Kasumi-1 (cell line): Measurements from ENCODE around the gene BCKDK.
"Not testable (repeated sequence)": the region's sequence is repeated elsewhere in the genome, so short reads cannot be mapped to it uniquely, and the experiment has no call there.

Experiments
- DNase-seq, 2 experiments: peaks; one replicate each; lab custom pipeline; 2025; lab: John Stamatoyannopoulos, UW

BCKDK gene

DNA sequence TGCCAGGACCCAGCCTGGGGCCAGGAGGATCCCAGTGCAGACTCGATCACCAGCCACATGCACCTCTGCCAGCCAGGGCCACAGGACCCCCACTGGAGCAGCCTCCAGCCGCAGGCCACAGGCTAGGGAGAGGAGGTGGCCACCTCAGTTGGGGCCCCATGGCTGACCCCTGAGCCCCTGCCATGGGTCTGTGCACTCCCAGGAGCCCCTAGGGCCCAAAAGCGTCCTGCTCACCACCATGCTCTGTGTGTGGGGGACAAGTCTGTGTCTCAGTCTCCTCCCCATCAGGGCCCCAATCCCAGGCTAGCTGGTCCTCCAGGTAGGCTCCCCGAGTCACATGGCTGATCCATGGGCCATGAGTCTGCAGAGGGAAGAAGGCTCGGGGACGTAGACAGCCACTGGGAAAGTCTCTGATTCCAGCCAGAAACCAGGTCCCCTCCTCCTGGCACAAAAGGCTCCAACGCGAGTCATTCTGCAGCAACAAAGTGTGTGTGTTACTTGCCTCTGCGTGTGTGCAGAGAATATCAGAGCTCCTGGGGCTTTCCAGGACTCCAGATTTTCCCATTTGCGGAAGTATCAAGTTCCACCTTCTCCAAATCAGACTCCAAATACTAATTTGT, 33.4 kb downstream of the BCKDK start:
- no peak for DNase-seq

DNA sequence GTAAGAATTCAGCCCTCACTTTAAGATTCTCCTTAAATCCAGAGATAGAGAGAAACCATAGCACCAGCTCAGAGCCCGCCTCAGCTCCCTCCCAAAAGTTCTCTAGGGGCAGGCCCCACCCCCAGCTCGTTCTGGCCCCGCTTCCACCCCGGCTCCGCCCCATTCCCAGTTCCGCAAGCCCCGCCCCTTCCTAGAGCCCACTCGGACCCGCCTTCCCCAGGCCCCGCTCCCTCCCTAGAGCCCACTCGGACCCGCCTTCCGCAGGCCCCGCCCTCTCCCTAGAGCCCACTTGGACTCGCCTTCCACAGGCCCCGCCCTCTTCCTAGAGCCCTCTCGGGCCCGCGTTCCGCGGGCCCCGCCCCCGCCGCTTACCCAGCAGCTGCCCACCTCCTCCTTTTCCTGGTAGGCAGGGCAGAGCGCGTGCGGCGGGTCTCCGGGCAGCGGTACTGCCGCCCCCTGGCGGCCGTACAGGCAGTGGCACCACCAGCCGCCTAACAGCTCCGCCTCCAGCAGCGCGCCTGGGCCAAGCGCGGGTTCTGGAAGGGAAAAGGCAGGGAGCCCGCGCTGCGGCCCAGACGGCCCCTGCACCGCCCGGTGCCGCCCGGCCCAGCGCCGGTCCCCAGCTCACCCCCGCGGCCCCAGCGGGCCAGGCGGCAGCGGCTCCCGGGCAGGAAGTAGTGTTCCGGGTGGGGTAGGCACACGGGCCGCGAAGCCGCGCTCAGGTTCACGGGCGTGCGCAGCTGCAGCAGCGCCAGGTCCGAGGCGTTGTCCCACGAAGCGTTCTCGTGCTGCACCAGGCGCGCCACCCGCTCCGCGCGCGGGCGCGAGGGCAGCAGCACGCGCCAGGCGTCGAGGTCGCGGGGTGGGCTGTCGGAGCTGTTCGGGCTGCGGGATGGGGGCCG, 34.2 kb downstream of the BCKDK start:
- peak; percentile 86 to 87 for DNase-seq

DNA sequence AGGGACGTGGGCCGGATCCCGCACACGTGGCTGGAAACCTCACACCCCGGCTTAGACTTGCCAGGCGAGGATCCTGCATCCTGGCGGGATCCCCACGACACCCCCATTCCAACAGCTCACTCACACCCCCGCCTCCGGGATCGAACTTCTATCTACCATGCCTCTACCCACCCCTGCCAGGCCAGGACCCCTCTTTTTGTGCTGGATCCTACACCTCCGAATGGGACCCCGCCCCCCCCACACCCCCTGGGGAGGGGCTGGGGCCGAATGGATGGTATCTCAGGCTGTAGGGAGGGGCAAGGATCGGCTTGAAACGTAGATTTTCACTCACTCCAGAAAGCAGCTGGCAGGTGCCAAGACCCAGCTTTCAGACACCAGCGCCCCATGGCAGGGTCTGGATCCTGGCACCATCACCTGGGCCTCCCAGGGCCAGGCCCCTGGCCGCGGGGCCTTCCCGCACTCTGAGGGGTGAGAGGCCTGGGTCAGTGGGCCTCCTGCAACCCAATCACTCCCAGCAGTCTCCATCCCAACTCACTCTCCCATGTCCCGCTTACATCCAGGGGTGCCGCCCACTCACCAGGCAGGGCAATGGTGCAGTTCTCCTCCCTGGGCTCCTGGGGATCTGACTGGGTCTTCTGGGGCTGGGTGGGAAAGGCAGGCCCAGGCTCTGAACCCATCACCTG, 35.0 kb downstream of the BCKDK start:
- DNase-seq, result no peak

- DNase-seq, result no peak
Observed at GRCh38 chr16:31143694-31144148, 35.5 kb downstream of the BCKDK start.

GRCh38 chr16:31144418-31144817, 36.2 kb downstream of the BCKDK start:
- not testable (repeated sequence) for DNase-seq

DNA sequence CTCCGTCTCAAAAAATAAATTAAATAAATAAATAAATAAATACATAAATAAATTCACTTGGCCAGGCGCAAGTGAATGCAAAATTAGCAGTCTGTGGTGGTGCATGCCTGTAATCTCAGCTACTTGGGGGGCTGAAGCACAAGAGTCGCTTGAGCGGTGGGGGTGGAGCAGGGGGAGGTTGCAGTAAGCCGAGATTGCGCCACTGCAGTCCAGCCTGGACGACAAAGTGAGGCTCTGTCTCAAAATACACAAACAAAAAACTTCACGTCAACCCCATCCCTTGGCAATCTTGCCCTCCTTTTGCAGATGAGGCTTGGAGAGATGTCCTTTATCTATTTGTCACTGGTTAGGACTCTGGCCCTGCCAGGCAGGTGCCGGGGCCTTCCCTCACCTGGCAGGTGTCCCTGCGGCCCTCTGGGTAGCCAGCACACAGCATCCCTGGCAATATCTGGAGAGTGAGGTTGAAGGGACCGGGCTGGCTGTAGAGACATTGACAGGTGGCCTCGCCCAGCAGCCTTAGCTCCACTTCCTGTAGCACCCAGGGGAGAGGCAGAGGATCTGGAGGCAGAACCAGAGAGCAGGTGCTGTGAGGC, 37.3 kb downstream of the BCKDK start:
- no peak for DNase-seq

DNA sequence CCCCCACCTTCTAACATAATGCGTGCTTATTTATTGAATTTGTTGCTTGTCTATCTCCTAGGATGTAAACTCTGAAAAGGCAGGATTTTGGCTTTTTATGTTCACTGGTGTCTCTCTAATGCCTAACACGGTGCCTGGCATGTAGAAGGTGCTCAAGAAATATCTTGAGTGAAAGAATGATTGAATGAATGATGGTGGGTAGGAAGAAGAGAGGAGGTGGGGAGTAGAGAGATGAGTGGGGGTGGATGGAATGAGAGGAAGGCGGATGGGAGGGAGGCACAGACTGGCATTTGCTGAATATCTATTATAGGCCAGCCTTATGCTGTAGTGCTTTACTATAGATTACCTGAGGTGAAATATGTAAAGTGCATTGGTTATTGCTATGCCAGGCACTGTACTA, 39.4 kb downstream of the BCKDK start:
- no peak for DNase-seq

DNA sequence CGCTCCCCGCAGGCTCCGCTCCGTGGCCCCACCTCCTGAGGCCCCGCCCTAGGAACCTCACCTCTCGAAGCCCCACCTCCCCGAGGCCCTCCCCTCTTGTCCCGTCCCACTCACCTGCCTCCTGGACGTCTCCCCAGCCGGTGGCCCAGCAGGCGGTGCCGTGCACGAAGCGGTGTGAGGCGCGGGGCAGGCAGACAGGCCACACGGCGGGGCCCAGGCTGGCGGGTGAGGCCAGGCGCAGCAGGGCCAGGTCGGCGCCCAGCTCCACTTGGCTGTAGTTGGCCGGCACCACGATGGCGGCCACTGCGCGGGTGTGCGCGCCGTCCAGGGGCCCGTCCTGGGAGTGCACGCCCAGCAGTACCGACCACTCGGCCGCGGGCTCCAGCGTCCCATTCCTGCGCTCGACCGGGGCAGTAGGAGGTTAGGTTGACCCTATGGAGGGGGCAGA, 40.1 kb downstream of the BCKDK start:
- no peak for DNase-seq

DNA sequence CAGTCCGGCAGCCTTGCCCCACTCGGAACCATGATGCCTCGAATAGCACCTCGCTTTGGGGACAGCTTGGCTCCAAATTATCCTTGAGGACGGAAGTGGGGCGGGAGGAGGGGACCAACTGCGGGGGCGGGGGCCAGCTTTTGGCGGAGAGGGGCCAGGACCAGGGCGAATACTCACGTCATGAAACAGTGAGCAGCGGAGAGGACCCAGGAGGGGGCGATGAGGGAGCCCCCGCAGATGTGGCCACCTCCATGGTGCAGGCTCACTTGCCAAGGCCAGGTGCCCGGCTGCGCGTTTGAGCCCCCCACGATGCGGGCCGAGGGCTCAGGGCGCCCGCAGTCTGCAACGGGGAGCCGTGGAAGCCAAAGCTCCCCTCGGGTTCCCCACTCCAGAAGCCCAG, 40.7 kb downstream of the BCKDK start:
- no peak for DNase-seq

DNA sequence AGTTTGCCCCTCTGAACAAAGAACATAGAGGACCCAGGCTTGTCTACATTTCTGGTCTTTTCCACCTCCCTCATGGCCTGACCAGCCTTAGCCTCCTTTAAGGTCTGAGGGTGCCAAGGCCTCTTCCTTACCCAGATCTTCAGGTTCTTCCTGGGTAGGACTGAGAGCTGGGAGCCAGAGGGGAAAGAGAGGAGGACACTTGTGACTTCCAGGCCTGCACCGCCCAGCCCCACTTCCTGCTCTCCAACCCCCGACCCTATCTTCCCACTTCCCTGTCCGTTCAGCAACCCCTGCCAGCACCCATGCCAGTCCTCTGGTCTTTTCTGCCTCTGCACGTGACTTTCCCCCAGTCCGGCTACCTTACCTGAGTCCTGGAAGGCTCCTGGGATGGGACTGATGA, 41.1 kb downstream of the BCKDK start:
- no peak for DNase-seq

GRCh38 chr16:31149894-31150890, 42.0 kb downstream of the BCKDK start, which contains the start of gene PRSS36:
PRSS36 (minus strand) TSS chr16:31150066; CDS start chr16:31150035, 31 bp downstream.
- no peak for DNase-seq

GRCh38 chr16:31150976-31151375, 42.8 kb downstream of the BCKDK start:
- DNase-seq, result not testable (repeated sequence)

GRCh38 chr16:31157136-31157535, 49.0 kb downstream of the BCKDK start:
- peak in 1 of 2 experiments; percentile 36 for DNase-seq
